HG02610 (cell line): ENCODE measurements around the gene AP1S3.
"Not testable (repeated sequence)": the region's sequence is repeated elsewhere in the genome, so short reads cannot be mapped to it uniquely, and the experiment has no call there.

Experiments
- ATAC-seq: cut with Tn5 transposase; IDR thresholded peaks from one replicate; pipeline ENCODE4 v1.9.1; 2021; ENCODE audit warnings: mild to moderate bottlenecking, moderate library complexity; ENCODE audit not compliant: unreplicated experiment

The AP1S3 gene

DNA sequence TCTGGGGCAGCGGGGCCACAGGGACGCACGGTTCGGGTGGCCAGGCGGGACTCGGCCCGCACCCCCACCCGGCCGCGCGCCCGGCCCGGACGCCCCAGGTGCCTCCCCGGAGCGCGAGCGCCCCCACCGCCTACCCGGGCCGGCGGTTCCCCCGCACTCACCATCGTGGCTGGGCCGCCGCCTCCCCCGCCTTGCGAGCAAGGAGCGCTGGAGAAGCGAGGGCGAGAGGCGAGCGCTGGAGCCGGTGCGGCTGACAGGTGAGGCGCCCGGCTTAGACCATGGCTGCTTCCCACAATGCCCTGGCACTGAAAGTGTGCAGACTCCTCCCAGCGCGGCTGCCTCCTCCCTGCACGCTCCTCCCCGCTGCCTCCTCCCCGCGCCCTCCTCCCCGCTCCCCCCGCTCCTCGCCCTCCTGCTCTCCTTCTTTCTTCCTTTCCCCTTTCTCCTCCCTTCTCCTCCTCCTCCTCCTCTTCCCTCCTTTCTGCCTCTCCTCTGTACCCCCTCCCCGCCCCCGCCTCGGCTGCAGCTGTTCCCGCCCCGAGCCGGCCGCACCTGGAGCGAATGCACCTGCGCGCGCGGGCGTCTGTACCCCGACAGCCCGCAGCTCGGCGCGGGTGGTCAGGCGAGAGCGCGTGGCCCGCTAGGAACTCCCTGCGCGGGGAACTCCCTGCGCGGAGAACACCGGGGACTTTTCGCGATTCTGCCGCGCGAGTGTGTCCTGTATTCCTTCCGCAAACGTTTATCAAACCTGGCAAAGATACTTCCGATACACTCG lies at the start of gene AP1S3:
Gene AP1S3 (minus strand): TSS at position 296 of the 775 bp plus-strand sequence. CDS start 132 bp downstream, at position 164.
- ATAC-seq = peak; percentile 82

- no peak for ATAC-seq
Observed at GRCh38 chr2:223887127-223887526, 49.7 kb upstream of the AP1S3 start.

DNA sequence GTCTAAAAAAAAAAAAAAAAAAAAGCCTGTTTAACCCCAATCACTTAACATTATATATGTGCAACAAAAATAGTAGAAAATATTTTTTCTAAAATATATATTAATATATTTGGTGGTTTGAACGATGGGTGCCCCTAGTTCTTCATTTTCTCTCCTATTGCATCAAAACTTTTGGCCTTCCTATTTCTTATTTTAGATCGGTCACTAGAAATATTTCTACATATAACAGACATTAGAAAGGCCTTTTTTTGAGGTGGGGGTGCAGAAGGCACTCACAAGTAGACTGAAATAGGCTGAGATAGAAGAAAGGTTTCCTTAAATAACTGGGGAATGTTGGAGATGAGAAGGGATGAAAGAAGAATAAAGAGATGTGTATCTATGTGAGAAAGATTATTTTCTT lies 49.3 kb upstream of the AP1S3 start:
- no peak for ATAC-seq

- ATAC-seq = peak; percentile 95
Observed at GRCh38 chr2:223884399-223884798, 47.0 kb upstream of the AP1S3 start.

GRCh38 chr2:223882715-223883114 lies 45.3 kb upstream of the AP1S3 start:
- no peak for ATAC-seq

GRCh38 chr2:223880796-223881195 lies 43.4 kb upstream of the AP1S3 start:
- no peak for ATAC-seq

- ATAC-seq = peak; percentile 64
Observed at GRCh38 chr2:223877721-223878410, 40.5 kb upstream of the AP1S3 start.

DNA sequence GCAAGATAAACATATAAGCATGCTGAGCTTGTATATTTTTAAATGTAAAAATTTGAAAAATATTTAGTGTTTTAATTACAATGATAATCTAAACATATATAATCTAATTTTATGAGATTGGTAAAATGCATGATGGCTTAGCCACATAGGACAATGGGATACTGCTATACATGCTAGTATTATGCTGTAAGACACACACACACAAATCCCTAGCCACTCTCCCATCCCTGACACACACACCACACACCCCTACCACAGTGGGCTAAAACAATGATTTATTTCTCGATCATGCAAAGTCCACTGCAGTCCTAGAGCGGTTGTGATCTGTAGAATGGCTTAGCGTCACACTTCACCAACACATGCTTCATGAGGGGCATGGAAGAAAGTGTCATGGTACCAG lies 36.3 kb upstream of the AP1S3 start:
- no peak for ATAC-seq

DNA sequence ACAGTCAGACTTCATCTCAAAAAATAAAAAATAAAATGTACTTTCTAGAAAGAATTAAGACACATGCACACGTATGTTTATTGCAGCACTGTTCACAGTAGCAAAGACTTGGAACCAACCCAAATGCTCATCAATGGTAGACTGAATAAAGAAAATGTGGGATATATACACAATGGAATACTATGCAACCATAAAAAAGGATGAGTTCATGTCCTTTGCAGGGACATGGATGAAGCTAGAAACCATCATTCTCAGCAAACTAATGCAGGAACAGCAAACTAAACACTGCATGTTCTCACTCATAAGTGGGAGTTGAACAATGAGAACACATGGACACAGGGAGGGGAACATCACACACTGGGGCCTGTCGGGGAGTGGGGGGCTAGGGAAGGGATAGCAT lies 35.4 kb upstream of the AP1S3 start:
- ATAC-seq = not testable (repeated sequence)

DNA sequence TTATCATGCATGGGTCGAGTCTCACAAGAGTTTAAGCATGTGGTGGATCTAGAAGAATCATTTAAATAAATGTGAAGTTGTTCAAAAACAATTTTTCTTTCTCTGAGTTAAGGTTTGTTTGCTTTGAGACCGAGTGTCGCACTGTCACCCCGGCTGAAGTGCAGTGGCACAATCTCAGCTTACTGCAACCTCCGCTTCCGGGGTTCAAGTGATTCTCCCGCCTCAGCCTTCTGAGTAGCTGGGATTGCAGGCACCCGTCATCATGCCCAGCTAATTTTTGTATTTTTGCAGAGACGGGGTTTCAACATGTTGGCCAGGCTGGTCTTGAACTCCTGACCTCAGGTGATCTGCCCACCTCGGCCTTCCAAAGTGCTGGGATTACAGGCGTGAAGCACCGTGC lies 34.3 kb upstream of the AP1S3 start:
- ATAC-seq = not testable (repeated sequence)

DNA sequence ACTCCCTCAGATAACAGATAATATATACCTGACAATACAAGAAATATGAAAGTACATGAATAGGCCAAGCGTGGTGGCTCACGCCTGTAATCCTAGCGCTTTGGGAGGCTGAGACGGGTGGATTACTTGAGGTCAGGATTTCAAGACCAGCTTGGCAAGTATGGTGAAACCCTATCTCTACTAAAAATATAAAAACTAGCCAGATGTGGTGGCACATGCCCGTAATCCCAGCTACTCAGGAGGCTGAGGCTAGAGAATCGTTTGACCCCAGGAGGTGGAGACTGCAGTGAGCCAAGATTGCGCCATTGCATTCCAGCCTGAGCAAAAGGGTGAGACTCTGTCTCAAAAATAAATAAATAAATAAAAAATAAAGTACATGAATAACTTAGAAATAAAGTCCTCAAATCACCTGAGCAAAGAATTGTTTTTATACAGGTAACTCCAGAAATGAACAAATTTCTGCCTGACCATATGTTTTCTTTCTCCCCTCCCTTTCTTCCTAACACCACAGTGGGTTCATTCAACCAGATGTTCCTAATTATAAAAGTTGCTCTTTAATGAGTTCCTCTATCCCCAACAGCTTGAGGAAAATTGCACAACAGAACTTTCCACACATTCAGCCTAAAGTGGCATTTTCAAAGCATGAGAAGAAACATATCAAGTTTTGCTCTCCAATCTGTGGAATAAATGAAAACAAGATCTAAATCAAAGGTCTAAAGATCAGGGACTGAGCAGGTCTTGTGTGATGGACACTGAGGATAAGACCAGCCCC lies 33.6 kb upstream of the AP1S3 start:
- ATAC-seq = no peak

DNA sequence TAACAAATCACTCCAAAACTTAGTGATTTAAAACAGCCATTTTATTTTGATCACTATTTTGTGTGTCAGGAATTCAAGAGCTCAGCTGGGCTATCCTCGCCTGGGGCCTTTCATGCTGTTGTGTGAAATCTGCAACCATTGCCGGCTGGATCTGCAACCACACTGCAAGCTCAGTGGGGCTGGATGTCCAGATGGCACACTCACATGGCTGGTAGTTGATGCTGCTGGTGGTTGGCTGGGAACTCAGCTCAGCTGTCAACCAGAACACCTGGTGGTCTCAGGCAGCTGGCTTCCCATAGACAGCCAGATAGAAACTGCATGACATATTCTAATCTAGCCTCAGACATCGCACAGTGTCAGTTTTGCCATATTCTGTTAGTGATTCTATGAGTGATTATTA lies 30.6 kb upstream of the AP1S3 start:
- peak; percentile 79 for ATAC-seq

DNA sequence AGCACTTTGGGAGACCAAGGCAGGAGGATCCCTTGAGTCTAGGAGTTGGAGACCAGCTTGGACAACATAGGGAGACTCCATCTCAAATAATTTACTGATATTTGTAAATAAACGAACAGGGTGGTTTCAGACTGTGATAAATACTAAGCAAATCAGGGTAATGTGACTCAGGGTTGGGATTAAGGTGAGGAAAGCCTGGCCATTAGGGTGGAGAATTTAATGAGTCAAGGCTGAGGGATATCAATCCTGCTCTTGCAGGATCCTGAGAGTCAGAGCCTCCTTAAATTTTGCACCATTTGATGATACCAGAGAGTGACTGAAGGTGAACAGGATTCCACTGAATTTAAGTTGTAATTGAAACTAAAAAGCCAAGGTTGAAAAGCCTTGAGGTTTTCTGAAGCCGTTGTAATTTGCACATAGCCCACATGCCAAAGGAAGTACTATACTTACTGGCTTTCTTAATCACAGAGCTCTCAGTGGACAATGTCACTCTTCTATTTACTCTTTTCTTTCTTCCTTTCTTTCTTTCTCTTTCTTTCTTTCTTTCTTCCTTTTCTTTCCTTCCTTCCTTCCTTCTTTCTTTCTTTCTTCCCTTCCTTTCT lies 28.6 kb upstream of the AP1S3 start:
- ATAC-seq = peak; percentile 44

DNA sequence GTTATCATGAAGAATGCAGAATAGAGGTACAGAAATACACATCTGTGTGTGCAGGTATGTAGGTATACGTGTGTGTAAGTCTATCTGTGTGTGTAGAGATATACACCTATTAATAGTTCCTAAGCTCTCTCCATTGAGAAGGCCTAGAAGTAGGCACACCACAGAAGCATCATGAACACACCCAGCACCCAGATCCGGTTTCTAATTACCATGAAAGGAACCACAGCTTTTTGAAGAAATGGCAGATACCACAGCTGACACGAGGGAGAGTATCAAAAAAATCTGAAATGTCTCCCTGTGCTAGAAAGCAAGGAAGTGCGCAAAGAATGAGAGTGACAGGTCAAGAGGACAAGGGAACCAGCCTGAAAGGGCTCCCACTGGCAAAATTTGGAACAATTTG lies 27.7 kb upstream of the AP1S3 start:
- ATAC-seq = no peak

DNA sequence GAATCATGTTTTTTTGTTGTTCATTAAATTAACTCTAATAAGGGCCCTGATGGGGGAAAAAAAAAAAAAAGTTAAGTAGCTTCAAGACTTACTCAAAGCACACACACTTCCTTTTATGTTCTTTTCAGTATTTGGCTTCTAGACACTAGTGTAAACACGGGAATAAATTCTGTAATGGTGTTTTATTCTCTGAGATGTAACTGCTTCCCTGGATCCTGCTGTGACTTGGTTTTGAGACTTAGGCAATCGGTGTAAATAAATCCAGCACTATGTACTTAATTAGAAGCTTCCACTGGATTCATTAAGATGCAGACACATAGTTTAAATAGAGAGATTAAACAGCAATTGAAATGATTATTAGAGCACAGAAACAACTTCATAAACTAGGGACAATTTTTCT lies 26.1 kb upstream of the AP1S3 start:
- no peak for ATAC-seq

- ATAC-seq = no peak
Observed at GRCh38 chr2:223860809-223861738, 23.7 kb upstream of the AP1S3 start.

DNA sequence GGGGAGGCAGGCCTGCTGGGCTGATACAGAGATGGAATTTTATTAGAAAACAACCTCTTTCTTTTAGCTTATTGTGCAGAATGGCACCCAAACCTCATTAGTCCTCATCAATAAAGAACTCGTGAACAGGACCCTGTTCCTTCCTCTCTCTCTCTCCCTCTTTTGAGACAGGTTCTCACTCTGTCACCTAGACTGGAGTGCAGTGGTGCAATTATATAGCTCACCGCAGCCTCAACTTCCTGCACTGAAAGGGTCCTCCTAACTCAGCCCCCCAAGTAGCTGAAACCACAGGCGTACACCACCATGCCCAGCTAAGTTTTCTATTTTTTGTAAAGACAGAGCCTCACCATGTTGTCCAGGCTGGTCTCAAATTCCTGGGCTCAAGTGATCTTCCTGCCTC lies 21.7 kb upstream of the AP1S3 start:
- ATAC-seq = no peak

GRCh38 chr2:223856584-223856983 lies 19.2 kb upstream of the AP1S3 start:
- peak; percentile 38 for ATAC-seq

DNA sequence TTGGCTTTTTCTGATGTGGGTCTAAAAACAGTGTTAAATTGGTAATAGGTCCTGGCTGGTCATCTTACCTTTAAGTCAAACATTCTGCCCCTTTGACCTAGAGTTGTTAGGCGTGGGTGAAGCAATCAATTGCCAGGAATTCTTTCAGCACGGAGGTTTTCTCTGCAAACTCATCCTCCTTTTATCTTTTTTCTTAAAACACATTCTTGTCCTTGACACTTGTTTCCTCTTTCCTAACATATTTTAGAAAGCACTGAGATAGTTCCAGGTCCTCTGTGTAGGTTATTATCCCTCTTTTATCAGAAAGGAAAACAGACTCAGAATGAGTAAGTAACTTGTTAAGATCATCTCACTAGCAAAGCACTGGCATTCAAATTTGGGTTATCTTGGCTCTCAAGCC lies 18.6 kb upstream of the AP1S3 start:
- no peak for ATAC-seq

DNA sequence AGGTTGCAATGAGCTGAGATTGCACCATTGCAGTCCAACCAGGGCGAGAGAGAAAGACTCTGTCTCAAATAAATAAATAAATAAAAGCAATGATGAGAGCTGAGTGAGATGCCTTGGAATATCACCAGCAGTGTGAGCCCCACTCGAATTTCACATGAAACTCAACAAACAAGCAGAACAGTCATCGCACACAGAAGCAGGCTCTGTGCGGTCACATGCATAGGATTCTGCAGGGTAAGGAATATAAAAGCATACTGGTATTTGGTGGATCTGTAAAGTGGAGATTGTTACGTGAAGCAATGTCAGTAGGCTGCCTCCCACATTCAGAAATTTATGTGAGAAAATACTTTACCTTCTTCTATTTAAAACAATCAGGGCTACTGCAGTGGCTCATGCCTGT lies 18.0 kb upstream of the AP1S3 start:
- ATAC-seq = no peak
